ENCODE measurements around the gene CUX1.
"Not testable (repeated sequence)": the region's sequence is repeated elsewhere in the genome, so short reads cannot be mapped to it uniquely, and the experiment has no call there.

CUX1 gene

DNA sequence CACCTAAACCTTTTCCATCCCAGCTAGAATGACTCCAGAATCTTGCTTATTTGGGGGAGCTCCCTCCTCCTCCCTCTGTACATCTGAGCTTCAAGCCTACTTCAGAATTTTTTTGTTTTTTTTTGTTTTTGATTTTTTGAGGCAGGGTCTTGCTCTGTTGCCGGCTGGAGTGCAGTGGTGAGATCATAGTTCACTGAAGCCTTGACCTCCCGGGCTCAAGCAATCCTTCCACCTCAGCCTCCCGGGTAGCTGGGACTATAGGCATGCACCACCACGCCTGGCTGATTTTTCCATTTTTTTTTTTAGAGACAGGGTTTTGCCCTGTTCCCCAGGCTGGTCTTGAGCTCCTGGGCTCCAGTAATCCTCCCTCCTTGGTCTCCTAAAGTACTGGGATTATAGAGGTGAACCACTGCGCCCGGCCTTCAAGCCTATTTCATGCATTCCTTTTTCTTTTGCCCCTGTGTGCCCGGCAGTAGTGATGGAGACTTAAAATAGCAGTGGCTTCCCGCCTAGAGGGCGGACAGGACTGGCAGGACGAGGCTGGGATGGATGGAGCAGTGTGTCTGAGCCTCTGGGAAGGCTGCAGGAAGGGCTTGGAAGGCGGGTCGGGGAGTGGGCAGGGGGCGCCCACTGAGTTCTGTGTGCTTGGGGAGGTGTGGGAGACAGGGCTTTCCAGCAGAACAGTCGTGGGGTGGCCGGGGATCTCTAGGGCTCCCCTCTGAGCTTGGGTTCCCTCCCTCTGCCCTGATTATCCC is 8.8 kb downstream of the CUX1 start:
- no peak for DNase-seq (ENCODE audit: low read depth in 3 of 3)

DNA sequence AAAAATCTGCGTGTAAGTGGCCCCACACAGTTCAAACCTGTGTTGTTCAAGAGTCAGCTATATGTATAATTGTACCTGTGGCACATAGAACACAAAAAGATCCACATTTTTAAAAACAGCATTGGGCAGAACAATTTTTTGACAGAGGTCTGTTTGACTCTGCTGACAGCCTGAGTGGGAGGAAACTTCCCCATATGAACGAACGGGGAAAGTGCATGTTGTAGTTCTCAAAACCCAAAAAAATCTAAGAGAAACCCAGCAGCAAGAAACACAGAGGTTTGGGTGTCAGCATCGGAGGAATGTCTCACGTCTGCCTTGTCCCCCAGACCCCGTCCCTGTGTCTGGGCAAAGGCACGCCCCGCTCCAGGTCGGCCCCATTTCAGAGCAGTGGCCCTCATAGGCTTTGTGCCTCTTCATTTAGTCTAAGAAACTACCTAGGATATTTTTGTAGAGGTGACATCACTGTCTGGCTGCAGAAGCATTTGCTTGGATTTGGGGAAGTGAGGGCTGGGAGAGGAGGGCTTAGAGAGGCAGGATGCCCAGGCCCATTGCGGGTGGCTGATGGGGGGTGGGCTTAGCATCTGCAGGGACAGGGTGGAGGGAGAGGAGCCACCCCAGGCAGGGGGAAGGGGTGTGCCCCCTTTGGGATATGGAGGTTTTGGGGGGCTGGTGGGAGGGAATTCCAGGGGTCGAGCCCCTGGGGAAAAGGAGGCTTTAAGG is 11.0 kb downstream of the CUX1 start:
- no peak for DNase-seq (ENCODE audit: low read depth in 3 of 3)

DNA sequence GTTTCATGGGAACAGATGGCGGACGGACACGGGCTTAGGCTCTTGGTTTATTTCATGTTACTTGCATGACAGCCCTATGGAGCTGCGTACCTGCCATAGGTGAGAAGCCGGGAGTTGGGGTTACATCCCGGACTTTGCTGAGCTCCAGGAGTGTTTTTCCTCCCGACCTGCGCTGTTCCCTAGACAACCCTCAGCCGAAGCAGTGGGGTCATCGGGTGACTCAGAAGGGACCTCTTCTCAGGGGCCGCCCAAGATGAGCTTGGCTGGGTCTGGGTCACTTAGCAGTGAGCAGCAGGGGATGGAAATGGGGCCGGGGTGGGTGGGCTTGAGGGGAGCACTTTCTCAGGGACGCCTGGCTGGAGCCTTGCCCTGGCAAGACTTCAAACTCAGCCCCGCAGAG is 11.9 kb downstream of the CUX1 start:
- DNase-seq (ENCODE audit: low read depth in 3 of 3): no peak

DNA sequence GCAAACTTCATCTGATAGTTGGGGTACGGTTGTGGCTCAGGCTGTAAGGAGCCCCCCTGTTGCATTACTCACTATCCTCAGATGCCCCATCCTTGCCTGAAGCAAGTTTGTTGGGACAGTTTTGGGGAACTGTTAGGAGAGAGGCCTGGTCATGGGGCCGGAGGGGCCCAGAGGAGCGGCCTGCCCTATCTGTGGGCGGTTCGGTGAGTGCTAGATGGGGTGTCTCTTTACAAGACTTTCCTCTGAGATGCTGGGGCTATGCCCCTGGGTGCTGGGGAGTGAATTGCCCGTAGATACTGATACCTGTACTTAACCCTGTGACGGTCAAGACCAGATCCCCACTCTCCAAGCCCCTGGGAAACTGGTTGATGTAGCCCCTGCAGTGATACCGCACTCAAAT is 12.4 kb downstream of the CUX1 start:
- DNase-seq (ENCODE audit: low read depth in 3 of 3): no peak

DNA sequence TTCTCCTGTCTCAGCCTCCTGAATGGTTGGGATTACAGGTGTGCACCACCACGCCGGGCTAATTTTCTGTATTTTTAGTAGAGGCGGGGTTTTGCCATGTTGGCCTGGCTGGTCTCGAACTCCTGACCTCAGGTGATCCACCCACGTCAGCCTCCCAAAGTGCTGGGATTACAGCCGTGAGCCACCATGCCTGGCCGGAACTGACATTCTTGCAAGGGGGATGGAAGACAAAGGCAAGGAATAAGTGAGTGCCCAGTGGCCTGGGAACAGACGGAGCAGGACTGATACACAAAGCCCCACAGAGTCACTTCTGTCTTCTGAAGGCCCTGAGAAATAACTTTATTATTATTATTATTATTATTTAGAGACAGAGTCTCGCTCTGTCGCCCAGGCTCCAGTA is 14.0 kb downstream of the CUX1 start:
- DNase-seq (ENCODE audit: low read depth in 3 of 3): not testable (repeated sequence)

DNA sequence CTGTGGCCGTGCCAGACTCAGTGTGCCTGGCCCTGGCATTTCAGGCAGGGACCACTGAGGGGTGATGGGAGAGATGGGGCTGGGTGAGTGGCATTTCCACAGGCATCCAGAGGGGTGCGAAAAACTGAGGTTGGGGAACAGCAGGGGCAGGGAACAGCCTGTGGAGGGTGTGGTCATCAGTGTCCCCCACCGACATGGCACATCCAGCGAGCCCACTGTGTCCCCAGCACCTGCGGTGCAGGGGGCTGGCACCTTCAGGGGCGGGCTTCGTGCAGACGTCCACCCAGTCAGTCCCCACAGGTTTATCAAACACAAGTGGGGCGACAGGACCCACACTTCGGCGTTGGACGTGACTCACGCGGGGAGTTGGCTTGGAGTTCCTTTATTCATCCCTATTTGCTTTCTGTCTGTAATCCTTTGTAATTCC is 14.8 kb downstream of the CUX1 start:
- no peak for DNase-seq (ENCODE audit: low read depth in 3 of 3)

DNA sequence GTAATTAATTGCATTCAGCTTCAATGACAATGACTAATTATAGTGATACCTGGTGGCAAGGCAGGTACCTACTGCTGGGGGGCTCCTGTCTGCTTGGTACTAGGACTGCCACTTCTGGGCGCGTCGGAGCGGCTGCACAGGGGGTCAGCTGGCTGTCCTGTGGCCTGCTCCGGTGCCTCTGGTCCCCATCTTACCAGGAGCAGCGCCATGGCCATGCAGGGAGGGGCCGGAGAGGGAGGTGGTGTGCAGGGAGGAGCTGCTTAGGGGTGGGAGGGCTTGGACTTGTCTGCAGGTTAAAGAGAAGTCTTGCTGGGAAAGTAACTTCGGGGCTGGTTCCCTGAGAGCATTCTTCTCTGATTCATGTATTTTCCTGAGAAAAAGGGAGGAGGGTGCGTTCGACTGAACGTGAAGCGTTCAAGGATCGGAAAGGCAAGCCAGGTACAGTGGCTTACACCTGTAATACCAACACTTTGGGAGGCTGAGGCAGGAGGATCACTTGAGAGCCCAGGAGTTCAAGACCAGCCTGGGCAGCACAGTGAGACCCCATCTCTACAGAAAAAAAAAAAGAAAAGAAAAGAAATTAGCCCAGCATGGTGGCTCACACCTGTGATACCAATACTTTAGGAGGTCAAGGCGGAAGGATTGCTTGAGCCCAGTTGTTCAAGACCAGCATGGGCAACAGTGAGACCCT is 15.4 kb downstream of the CUX1 start:
- no peak for DNase-seq (ENCODE audit: low read depth in 3 of 3)

DNA sequence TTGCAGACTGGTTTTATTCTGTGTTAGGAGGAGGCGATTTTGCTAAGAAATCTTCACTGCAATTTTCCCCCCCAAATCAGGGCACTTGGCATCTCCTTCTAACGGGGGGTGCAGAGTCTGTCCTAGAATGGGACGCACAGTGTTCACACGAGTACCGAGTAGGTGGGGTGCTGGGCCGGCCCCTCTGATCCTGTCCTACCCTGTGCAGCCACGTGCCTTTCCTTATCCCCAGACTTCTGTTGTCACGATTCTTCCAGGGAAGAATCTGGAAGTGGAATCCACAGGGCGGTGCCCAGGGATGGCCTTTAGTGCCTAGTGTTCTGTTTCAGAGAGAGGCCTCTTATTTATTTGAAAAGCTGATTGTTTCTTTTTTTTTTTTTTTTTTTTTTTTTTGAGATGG is 16.4 kb downstream of the CUX1 start:
- no peak for DNase-seq (ENCODE audit: low read depth in 3 of 3)

DNA sequence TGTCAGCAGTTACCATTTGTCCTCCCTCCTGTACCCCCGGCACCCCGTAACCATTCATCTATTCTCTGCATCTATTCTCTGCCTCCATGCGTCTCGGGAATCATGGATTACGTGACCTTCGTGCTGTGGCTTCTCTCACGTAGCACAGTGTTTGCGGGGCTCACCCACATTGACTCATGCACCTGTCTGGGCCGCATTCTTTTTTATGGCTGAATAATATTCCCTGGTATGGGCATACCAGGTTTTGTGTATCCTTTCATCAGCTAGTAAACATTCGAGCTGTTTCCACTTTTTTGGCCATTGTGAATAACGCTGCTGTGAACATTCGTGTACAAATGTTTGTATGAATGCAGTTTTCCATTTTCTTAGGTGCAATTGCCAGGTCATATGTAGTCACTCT is 17.7 kb downstream of the CUX1 start:
- DNase-seq (ENCODE audit: low read depth in 3 of 3): no peak

DNA sequence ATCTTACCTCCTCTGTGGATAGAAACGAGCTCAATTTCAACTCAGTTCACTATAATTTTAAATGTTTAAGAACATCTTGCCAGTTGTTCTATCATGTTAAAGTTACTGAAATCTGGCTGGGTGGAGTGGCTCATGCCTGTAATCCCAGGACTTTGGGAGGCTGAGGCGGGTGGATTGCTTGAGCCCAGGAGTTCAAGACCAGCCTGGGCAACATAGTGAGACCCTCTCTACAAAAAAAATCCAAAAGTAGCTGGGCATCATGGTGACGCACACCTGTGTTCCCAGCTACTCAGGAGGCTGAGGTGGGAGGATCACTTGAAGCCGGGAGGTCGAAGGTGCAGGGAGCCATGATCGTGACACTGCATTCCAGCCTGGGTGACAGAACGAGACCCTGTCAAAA is 20.0 kb downstream of the CUX1 start:
- not testable (repeated sequence) for DNase-seq (ENCODE audit: low read depth in 3 of 3)

DNA sequence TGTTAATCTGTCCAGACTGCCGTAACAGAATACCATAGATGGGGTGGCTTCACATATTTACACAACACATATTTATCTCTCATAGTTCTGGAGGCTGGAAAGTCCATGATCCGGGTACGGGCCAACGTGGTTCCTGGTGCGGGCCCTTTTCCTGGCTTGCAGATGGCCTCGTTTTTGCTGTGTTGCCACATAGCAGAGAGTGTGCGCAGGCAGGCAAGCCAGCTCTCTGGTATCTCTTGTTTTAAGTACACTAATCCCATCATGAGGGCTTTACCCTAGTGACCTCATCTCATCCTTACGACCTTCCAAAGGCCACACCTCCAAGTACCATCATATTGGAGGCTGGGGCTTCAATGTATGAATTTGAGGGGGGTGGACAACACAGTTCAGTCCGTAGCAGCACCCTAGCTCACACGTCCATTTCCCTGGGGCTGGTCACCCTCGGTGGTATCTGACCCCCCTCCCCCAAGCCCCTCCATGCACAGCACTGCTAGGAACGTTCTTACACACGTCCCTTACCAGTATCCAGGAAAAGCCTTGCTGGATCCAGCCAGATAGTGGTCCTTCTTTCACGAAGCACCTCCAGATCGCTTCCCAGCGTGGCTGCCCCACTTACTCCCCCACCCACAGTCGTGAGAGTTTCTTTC is 21.5 kb downstream of the CUX1 start:
- DNase-seq (ENCODE audit: low read depth in 3 of 3): no peak

DNA sequence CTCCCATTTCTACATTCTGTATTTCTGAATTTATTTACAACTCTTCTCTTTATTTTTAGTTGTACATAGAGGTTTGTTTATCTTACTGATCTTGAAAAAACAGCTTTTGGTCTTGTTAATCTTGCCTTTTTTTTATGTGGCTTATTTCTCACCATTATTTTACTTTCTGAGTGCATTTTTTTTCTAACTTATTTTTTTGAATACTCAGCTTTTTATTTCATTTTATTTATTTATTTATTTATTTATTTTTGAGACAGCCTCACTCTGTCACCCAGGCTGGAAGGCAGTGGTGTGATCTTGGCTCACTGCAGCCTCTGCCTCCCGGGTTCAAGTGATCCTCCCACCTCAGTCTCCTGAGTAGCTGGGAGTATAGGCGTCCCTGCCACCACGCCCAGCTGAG is 23.9 kb downstream of the CUX1 start:
- no peak for DNase-seq (ENCODE audit: low read depth in 3 of 3)

DNA sequence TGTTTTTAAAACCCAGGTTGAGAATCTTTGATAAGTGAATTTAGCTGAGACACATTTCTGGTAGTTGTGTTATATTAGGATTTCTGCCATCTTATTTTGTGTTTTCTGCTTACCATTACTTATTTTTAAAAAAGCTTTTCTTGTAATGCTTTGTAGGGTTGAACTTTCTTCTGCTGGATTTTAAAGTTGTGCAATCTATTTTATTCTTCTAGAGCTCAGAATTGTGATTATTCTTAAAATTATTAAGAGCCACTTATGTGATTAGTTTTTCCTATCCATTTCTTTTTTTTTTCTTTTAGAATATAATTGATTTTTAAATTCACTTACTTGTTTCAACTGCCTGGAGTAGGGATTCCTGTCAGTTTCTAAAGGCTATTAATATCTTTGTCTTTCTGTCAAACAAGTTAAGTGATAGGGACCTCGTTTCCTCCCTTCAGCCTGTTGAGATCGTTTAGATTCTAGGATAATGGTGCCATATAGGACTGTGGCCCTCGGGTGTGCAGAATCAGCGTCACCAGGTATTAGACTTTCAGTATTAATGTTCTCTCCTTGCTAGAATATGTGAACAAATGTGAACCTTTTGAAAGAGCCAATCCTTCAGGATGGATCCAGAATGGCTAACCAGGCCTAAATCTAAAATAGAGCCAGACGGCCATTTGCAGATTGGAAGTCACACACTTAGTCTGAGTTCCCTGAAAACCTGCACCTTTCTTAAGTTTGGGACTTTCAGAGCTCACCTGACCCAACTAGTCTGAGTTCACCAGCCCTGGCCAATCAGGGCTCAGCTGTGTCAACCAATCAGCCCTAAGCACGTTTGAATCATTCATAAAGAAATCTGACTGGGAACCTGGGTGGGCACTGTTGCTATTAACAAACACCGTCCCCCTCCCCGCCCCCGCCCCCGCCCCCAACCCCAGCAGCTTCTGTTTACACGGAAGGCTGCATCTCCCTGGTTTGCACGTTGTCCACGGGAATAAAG is 26.2 kb downstream of the CUX1 start:
- DNase-seq (ENCODE audit: low read depth in 3 of 3): no peak

DNA sequence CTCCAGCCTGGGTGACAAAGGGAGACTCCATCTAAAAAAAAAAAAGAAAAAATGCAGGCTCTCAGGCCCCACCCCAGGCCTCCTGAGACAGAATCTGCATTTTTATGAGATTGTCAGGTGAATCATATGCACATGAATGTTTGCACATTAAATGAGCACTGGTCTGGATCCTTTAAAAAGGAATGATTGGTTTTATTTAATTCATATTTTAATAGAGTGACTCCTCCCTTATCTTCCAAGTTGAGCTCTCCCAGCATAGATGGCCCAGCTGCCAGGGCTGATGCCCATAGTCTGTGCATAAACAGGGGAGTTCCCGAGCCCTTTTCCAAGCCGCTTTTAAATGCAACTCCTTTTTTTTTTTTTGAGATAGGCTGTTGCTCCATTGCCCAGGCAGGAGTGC is 28.5 kb downstream of the CUX1 start:
- DNase-seq (ENCODE audit: low read depth in 3 of 3): no peak

DNA sequence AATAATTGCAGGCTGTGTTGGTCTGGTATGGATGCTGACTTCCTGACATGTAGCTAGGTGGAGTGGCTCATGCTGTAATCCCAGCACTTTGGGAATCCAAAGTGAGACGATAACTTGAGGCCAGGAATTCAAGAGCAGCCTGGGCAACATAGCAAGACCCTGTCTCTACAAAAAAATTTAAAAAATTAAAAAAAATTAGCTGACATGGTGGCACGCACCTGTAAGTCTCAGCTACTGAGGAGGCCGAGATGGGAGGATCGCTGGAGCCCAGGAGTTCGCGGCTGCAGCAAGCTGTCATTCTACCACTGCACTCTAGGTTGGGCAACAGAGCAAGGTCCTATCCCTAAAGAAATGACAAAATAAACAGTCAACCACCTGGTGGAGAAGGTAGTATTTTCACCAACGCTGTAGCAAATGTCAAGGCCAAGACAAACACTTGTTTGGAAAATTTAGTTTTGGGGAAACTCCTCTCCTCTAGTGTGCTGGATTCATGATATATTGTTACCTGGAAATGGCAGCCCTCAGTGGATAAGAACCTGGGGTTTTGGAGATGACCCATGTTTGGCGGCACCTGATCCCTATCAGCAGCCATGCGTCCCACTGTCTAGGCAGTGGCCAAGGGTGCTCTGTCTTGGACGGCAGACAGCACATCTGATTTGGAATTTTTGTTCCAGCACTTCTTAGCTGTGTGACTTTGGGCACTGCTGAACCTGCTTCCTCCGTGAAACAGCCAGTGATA is 29.5 kb downstream of the CUX1 start:
- no peak for DNase-seq (ENCODE audit: low read depth in 3 of 3)

DNA sequence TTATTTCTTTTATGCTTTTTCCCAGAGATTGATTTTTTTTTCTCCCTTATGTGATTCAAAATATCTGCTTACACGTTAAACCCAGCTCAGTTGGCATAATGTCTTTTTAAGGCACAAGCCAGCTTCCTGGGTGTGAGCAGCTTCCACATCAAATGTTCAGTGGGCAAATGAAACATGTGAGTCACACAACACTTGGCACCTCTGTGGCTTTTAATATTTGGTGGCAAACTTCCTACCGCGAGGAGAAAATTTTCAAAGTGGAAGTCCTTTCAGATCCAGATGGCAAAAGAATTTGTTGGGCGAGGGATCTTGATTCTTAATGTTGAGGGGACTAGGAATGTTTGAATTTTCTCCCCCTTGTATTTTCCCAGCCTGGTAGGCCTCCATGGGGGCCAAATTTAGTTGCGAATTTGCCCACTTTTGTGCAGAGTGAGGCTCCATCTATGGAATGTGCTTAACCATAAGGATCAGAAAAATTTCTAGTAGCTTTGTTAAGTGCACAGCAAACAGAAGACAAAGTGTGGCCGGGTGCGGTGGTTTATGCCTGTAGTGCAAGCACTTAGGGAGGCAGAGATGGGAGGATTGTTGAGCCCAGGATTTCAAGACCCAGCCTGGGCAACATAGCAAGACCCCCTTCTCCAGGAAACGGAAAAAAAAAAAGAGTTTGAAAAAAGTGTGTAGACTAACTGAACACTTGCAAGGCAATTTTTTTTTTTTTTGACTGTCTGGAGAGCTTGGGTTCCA is 31.0 kb downstream of the CUX1 start:
- no peak for DNase-seq (ENCODE audit: low read depth in 3 of 3)

DNA sequence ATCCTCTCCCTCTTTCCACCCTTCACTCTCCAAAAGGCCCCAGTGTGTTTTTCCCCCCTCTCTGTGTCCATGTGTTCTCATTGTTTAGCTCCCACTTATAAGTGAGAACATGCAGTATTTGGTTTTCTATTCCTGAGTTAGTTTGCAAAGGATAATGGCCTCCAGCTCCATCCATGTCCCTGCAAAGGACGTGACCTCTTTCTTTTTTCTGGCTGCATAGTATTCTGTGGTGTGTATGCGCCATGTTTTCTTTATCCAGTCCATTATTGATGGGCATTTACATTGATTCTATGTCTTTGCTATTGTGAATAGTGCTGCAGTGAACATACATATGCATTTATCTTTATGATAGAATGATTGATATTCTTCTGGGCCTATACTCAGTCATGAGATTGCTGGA is 31.9 kb downstream of the CUX1 start:
- not testable (repeated sequence) for DNase-seq (ENCODE audit: low read depth in 3 of 3)

DNA sequence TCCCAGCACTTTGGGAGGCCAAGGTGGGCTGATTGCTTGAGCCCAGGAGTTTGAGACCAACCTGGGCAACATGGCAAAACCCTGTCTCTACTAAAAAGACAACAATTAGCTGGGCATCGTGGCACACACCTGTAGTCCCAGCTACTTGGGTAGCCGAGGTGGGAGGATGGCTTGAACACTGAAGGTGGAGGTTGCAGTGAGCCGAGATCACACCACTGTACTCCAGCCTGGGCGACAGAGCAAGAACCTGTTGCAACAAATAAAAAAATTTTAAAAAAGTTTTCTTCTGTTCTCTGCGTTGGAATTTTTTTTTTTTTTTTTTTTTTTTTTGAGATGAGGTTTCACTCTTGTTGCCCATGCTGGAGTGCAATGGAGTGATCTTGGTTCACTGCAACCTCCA is 34.9 kb downstream of the CUX1 start:
- not testable (repeated sequence) for DNase-seq (ENCODE audit: low read depth in 3 of 3)

DNA sequence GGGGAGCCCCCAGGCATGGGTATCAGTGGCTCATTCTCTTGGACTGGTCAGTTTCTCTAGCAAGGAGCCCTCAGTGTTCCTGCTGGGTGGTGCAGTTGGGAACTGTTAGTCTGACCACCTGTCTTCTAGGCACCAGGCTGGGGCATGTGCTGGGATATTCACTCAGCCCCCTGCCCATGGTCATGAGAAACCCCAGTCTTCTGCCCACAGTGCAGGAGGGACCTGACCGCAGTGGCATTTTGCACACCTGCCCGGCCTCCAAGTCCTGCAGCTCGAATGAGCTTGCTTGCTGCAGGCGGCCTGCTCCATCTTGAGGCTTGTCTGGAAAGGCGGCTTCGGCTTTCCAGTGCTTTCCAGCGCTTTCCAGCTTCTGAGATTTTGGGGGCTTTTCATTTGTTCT is 36.3 kb downstream of the CUX1 start:
- no peak for DNase-seq (ENCODE audit: low read depth in 3 of 3)

Data from stimulated activated CD4-positive, alpha-beta T cell treated with anti-CD3 and anti-CD28 coated beads, TNF-alpha, amount 100 ng/mL, for 48 hours (primary cell).